ENCODE data around the gene ZBTB7A. TPM values are rescaled to one million over a fixed set of nuclear protein-coding genes. Genes with fewer than 3 reads are reported as not detected.

ZBTB7A gene
- total and polyA plus RNA-seq, 2 of the 4 experiments (the other 2 are of a cell fraction): 3.2 to 10.3 TPM

DNA sequence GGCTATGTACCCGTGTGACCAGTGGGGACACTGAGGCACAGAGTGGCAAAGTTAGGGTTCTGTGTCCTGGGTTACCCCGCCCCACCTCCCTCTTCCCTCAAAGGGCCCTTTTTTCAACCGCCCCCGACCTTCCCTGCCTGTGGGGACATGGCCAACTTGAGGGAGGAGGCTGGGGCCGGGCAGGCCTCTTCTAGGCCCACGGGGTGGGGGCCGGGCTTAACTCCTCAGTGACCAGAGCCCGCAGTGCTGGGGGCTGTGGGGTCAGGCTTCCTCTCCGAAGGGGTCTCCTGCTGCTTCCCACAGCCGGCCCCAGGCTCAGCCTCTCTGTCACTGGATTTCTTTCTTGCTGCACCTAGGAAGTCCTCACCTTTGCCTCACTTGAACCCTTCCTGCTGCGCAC lies 35.3 kb downstream of the ZBTB7A start:
- no peak for ATAC-seq (ENCODE audit: low read depth)
- H2AK5ac ChIP-seq (ENCODE audit: low read depth, low read length): no peak overlapping the region
- CTCF ChIA-PET: no interaction called here
- H2BK120ac ChIP-seq (ENCODE audit: low read depth, low read length): no peak overlapping the region
- H2BK20ac ChIP-seq (ENCODE audit: low read depth, low read length): no peak overlapping the region
- H3K4me1 ChIP-seq (ENCODE audit: control insufficient read depth, insufficient read depth, low read length): no peaks in the 10 kb centered on the region
- intact Hi-C loops (cut with micrococcal nuclease): no loop called here
- BruUV-seq (replicated peaks): no TSS peak
- H3K4me2 ChIP-seq (ENCODE audit: low read depth, low read length): no peak overlapping the region
- H3K14ac ChIP-seq (replicated peaks; ENCODE audit: low read depth, low read length): no peak overlapping the region
- no peak overlapping the region for H3K18ac ChIP-seq (ENCODE audit: low read depth, low read length)
- H2BK15ac ChIP-seq (ENCODE audit: low read depth, low read length): no peak overlapping the region
- no peak overlapping the region for H2AK9ac ChIP-seq (replicated peaks; ENCODE audit: low read depth, low read length, poor library complexity)
- no peak overlapping the region for H3K27ac ChIP-seq (ENCODE audit: insufficient read depth, low read length)
- in situ Hi-C loops (cut with MboI; ENCODE audit: low sequenced_read_pairs): no loop called here
- dilution Hi-C loops (cut with HindIII; ENCODE audit: low sequenced_read_pairs, unreplicated experiment): no loop called here
- no peak for DNase-seq
- no peak overlapping the region for H4K8ac ChIP-seq (ENCODE audit: low read depth in 2 of 2, low read length in 2 of 2)
- H3K23ac ChIP-seq (ENCODE audit: low read depth, low read length): no peak overlapping the region
- no peak for TF ChIP-seq FOS (IDR thresholded peaks at IDR 0.05; ENCODE audit: low read depth, low read length)
- TF ChIP-seq CHD1 (IDR thresholded peaks at IDR 0.05; ENCODE audit: low read depth, low read length): no peak
- no peak for TF ChIP-seq CEBPB (IDR thresholded peaks at IDR 0.05; ENCODE audit: low read depth, low read length)
- no peak for TF ChIP-seq BHLHE40 (IDR thresholded peaks at IDR 0.05; ENCODE audit: low read depth, low read length)
- TF ChIP-seq POLR2A (IDR thresholded peaks at IDR 0.05; ENCODE audit: low read depth, low read length): no peak
- TF ChIP-seq MXI1 (IDR thresholded peaks at IDR 0.05; ENCODE audit: borderline replicate concordance, low read depth, low read length): no peak
- no peak for TF ChIP-seq SMC3 (IDR thresholded peaks at IDR 0.05; ENCODE audit: low read depth, low read length)
- TF ChIP-seq RCOR1 (IDR thresholded peaks at IDR 0.05; ENCODE audit: insufficient replicate concordance, low read length): no peak
- TF ChIP-seq MAFK (IDR thresholded peaks at IDR 0.05; ENCODE audit: low read depth, low read length): no peak
- H3K27me3 ChIP-seq (ENCODE audit: control insufficient read depth, insufficient read depth, low read length): no peaks in the 10 kb centered on the region
- H2AFZ ChIP-seq (replicated peaks; ENCODE audit: low read length, poor library complexity): no peak overlapping the region
- no peak overlapping the region for H3K9ac ChIP-seq (ENCODE audit: low read depth, low read length)
- no peak overlapping the region for H3K4ac ChIP-seq (ENCODE audit: low read depth, low read length)
- no peak overlapping the region for H3K56ac ChIP-seq (ENCODE audit: extremely low read depth, insufficient read depth, low read length)
- peaks cover 12% of the 10 kb centered on the region for H3K9me1 ChIP-seq (ENCODE audit: insufficient read depth, low read length)
- POLR2A ChIA-PET (ENCODE audit: unreplicated experiment): no interaction called here
- WGBS, 2 experiments (ENCODE audit: extremely low coverage in 2 of 2, insufficient read length in 1 of 2): 80% methylated on average over 2 of the region's 11 CpGs; no CpG with 5 or more reads in 1 of the 2 experiments
- no peaks in the 10 kb centered on the region for H3K9me3 ChIP-seq (ENCODE audit: control insufficient read depth, insufficient read depth, low read length)
- H2BK5ac ChIP-seq (ENCODE audit: low read depth, low read length, poor library complexity, severe bottlenecking): no peak overlapping the region
- H3K36me3 ChIP-seq (ENCODE audit: control insufficient read depth, insufficient read depth, low read length): peaks cover 63% of the 10 kb centered on the region
- H4K5ac ChIP-seq (ENCODE audit: low read depth, low read length): no peak overlapping the region
- H4K91ac ChIP-seq (ENCODE audit: insufficient read depth, low read depth, low read length): no peak overlapping the region
- H3K4me3 ChIP-seq (ENCODE audit: insufficient read depth, low read depth, low read length): no peak overlapping the region
- peaks cover 9 to 19% of the 10 kb centered on the region in 2 experiments; a peak in 3 of 4 replicates for H3K79me1 ChIP-seq (ENCODE audit: low read depth in 1 of 2, low read length in 2 of 2)
- H4K20me1 ChIP-seq (ENCODE audit: insufficient read depth, low read length): peaks cover 21% of the 10 kb centered on the region
